PFSK-1 (cell line): ENCODE measurements around the gene DGKH.

Source experiments
- FOXP2 ChIP-seq: optimal IDR thresholded peaks from 2 replicates; pipeline ENCODE3; 2011; ENCODE audit warnings: borderline replicate concordance, control low read depth, inconsistent platforms; ENCODE audit not compliant: insufficient read depth; ENCODE audit errors: extremely low read length, extremely low read depth
- POLR2AphosphoS5 ChIP-seq: IDR thresholded peaks from 2 replicates; pipeline ENCODE4 v1.6.1; 2012; ENCODE audit warnings: low read depth, mild to moderate bottlenecking, control low read depth, low read length, moderate library complexity
- SIN3A ChIP-seq: IDR thresholded peaks from 2 replicates; pipeline ENCODE4 v1.6.1; 2012; ENCODE audit warnings: mild to moderate bottlenecking, low read length, moderate library complexity, borderline replicate concordance; ENCODE audit not compliant: insufficient read depth
- TAF1 ChIP-seq: IDR thresholded peaks from 2 replicates; pipeline ENCODE4 v1.6.1; 2012; ENCODE audit warnings: low read length, control low read depth, borderline replicate concordance; ENCODE audit not compliant: insufficient read depth
- TF ChIP-seq, protein P1 (sequence below), 2 experiments: IDR thresholded peaks; 2 replicates each; pipeline versions ENCODE4 v1.6.1 to v1.8.0; 2011 to 2012; ENCODE audit warnings: low read depth in 2 of 2, low read length in 2 of 2, control low read depth in 1 of 2, inconsistent platforms in 1 of 2, mild to moderate bottlenecking in 1 of 2, moderate library complexity in 1 of 2; ENCODE audit not compliant: insufficient read depth in 1 of 2

DNA sequence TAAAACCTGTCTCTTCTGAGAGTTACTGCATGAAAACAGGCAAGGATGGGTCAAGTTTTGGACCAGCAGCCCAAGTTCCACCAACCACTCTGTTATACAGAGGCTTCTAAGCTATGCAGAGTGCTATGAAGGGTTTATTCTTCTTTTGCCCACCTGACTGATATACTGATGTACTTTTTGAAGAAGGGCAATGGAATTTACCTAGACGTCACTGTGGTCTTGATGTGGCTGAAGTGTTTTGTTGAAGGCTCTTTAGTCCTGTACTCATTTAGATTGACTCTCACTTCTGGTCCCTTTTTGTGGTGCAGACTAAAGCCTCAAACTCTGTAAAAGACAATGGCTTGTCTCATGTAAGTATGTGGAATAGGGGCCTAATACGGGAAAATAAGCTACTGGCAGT lies 92.0 kb downstream of the DGKH start:
- TF ChIP-seq POLR2AphosphoS5 (no peak), SIN3A (no peak), TAF1 (no peak), FOXP2 (no peak)
- TF ChIP-seq, protein P1, sequence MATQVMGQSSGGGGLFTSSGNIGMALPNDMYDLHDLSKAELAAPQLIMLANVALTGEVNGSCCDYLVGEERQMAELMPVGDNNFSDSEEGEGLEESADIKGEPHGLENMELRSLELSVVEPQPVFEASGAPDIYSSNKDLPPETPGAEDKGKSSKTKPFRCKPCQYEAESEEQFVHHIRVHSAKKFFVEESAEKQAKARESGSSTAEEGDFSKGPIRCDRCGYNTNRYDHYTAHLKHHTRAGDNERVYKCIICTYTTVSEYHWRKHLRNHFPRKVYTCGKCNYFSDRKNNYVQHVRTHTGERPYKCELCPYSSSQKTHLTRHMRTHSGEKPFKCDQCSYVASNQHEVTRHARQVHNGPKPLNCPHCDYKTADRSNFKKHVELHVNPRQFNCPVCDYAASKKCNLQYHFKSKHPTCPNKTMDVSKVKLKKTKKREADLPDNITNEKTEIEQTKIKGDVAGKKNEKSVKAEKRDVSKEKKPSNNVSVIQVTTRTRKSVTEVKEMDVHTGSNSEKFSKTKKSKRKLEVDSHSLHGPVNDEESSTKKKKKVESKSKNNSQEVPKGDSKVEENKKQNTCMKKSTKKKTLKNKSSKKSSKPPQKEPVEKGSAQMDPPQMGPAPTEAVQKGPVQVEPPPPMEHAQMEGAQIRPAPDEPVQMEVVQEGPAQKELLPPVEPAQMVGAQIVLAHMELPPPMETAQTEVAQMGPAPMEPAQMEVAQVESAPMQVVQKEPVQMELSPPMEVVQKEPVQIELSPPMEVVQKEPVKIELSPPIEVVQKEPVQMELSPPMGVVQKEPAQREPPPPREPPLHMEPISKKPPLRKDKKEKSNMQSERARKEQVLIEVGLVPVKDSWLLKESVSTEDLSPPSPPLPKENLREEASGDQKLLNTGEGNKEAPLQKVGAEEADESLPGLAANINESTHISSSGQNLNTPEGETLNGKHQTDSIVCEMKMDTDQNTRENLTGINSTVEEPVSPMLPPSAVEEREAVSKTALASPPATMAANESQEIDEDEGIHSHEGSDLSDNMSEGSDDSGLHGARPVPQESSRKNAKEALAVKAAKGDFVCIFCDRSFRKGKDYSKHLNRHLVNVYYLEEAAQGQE (IDR thresholded peaks at IDR 0.05; ENCODE audit: insufficient read depth in 1 of 2, low read depth in 2 of 2, low read length in 2 of 2), result no peak
